Activated gamma-delta T cell treated with Interleukin-2 at 50 U/mL for 16 hours (primary cell): ENCODE measurements around the gene VSX2.
"Not testable (repeated sequence)": the region's sequence is repeated elsewhere in the genome, so short reads cannot be mapped to it uniquely, and the experiment has no call there.

Experiments
- DNase-seq: peaks from one replicate; pipeline ENCODE4 v3.0.0-alpha.2; 2020

Gene VSX2

GRCh38 chr14:74260525-74261233, 21.4 kb downstream of the VSX2 start:
- no peak for DNase-seq

DNA sequence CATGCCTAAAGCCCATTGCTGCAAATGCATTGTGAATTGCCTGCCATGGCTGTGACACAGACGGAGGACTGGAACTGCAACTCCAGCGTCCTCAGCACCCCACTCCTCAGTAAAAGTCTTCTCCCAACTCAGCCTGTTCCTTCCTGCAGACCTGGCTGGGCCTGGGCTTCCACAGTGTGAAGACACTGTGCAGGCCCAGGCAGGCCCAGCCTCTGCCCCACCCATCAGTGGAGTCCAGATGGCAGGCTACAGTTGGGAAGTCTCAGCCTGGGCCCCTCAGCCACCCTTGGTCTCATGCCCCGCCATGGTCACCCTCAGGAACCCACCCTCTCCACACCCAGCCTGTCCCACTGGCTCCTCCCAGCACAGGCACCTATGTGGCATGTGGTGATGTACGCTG, 22.0 kb downstream of the VSX2 start:
- DNase-seq, result no peak

- no peak for DNase-seq
Observed at GRCh38 chr14:74262076-74262475, 22.8 kb downstream of the VSX2 start.

DNA sequence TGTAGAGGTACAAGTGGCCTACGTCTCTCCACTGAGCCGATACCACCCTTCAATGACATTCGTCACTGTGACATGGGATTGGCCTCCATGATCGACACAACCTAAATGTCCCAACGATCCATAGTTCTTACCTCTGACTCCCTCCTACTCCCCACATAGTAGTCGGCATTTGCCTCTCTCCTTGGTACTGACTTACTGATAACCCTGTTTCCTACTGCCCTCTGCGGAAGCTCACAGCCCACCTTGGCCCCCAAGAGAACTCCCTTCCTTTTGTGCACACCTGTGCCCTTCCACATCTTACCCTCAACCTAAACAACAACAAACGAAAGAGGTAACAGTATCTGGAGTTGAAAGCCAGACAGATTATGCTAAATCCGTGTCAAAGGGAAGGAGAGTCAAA, 23.9 kb downstream of the VSX2 start:
- DNase-seq, result no peak

DNA sequence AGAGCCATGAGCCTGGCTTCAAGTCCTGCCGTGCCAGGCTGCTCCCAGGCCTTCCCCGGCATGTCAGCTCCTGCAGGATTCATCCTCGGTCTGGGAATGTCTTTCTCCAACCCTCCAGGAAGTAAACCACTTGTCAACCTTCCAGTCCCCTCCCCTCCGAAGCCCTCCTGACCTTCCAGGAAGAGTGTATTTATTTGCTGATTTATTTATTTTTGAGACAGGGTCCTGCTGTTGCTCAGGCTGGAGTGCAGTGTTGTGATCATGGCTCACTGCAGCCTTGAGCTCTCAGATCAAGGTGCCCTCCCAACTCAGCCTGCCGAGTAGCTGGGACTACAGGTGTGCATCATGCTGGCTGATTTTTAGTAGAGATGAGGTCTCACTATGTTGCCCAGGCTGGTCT, 24.7 kb downstream of the VSX2 start:
- DNase-seq, result no peak

DNA sequence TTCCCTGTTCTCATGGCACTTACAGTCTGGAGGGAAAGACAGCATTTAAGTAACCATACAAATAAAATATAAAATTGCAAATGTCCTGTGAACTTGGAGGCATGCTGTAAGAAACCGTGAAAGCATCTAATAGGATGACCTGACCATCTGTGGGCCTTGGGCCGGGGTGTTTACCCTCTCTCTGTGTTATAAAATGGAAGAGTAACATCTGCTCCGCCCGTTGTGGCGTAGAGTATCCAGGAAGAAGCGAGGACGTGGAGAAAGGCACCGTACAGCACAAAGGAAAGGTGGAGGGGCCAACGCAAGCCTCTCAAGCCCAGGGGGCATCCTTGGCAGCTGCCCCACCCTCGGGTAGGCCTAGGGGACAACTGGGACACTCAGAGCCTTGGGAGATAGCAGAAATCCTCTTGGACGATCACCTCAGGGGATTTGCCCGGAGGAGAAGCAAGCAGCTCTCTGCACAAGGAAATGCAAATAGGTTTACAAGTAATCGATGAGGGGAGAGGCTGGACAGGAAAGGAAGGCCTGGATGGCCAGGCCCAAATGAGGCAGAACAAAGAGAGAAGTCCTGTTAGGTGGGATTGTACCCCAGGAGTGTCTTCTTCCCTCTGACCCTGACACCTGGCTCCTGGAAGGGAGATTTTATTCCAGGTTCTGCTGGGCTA, 26.2 kb downstream of the VSX2 start:
- DNase-seq, result no peak

- no peak for DNase-seq
Observed at GRCh38 chr14:74267588-74267987, 28.3 kb downstream of the VSX2 start.

DNA sequence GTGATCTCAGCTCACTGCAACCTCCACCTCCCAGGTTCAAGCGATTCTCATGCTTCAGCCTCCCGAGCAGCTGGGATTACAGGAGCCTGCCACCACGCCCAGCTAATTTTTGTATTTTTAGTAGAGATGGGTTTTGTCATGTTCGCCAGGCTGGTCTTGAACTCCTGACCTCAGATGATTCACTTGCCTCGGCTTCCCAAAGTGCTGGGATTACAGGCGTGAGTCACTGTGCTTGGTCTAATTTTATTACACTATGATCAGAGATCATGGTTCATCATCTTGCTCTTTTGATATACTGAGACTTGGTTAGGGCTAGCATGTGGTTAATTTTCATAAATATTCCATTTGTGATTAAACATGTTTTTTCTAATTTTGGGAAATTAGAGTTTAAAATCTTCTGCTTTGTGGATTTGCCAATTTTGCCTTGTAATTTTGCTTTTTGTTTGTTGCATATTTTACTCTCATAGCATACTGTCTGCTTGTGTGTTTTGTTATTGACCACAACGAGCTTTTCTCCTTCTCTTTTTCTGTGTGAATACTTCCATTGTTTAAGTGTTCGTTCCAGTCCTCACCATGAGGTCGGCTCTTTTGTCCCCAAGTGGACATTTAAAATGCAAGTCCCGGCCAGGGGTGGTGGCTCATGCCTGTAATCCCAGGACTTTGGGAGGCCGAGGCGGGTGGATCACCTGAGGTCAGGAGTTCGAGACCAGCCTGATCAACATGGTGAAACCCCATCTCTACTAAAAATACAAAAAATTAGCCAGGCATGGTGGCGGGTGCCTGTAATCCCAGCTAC, 31.3 kb downstream of the VSX2 start:
- DNase-seq, result not testable (repeated sequence)

GRCh38 chr14:74271365-74271764, 32.1 kb downstream of the VSX2 start:
- no peak for DNase-seq

GRCh38 chr14:74275241-74275841, 36.1 kb downstream of the VSX2 start:
- no peak for DNase-seq

- DNase-seq, result no peak
Observed at GRCh38 chr14:74278080-74278479, 38.8 kb downstream of the VSX2 start.

DNA sequence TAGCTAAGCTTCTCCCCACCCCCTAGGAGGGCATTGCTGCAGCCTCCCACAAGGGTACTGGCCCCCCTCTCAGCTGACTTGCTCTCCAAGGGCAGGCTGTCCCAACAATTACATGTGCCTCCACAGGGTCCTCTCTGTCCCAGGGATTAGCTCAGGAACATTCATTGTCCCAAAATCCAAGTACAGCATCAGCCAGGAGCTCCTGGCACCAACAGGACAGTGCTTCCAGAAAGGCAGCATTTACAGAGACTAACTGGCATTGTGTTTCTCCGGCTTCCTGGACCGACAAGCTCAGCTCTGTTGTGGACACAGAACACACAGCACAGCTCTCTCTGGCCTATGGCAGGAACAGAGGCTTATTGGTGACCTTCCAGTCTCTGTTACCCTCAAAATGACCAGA, 41.8 kb downstream of the VSX2 start:
- DNase-seq, result no peak

- no peak for DNase-seq
Observed at GRCh38 chr14:74286736-74287135, 47.5 kb downstream of the VSX2 start.

- no peak for DNase-seq
Observed at GRCh38 chr14:74289801-74290200, 50.6 kb downstream of the VSX2 start.

DNA sequence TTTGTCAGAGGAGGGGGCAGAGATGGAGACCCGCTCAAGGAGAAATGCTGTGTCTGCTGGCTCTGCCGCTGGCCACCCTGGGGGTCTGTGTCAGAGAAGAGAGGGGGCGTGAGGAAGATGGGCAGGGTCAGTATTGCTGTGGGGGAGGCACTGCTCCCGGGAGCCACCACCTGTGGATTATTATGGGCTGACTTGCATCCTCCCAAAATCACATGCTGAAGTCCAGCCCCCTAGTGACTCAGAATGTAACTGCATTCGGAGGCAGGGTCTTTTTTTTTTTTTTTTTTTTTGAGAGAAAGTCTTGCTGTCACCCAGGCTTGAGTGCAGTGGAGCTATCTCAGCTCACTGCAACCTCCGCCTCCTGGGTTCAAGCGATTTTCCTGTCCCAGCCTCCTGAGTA, 51.2 kb downstream of the VSX2 start:
- no peak for DNase-seq

DNA sequence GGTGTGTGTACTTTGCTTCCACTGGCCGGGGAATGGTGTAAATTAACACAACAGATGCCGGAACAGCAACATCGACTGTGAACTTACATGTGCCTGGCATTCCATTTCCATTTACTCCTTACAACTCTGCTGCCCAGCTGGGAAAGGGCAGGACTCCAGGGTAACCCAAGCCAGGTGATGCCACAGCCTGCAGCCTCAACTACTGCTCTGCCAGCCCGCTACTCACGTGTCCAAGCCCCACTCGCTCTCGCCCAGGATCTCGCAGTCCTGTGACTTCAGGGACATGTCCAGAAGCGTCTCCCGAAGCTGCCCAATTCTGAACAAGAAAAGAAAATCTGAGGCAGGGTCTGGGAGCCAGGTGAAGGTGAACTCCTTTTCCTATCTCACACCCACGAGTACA, 52.8 kb downstream of the VSX2 start:
- DNase-seq, result no peak

DNA sequence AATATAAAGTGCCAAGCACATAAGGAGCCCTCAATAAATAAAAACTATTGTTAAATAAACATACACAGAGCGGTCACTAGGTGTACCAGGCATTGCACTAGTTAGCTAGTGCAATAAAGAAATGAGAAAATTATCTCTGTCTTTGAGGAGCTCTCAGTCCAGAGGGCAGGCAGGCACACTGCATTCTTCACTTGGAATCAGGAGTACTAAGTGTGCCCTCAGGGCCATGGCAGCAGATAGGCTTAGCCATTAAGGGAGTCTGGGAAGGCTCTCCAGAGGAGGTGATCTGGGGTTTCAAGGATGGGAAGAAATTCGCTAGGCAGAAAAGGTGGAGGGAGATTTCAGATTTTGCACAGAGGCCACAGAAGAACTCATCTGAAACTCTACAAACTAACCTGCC, 54.4 kb downstream of the VSX2 start:
- DNase-seq, result no peak

DNA sequence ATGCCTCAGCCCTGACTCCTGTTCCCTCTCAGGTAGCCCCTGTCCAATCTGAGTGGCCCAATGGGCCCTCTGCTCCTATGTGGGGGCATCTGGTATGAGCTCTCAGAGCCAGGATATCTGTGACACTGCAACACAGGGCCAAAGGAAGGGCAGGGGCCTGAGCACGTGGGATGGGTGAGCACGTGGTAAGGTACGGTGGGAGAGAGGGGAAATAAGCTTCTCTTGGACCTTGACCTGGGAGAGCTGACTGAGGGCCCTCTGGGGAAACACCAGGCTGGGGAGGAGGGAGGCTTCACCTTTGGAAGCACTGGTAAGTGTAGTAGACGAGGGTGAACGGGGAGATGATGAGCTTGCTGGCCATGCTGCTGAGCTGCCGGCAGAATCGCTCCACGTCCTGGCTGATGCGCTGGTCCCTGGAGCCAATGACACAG, 56.8 kb downstream of the VSX2 start:
- no peak for DNase-seq

GRCh38 chr14:74297986-74298385, 58.7 kb downstream of the VSX2 start:
- no peak for DNase-seq

DNA sequence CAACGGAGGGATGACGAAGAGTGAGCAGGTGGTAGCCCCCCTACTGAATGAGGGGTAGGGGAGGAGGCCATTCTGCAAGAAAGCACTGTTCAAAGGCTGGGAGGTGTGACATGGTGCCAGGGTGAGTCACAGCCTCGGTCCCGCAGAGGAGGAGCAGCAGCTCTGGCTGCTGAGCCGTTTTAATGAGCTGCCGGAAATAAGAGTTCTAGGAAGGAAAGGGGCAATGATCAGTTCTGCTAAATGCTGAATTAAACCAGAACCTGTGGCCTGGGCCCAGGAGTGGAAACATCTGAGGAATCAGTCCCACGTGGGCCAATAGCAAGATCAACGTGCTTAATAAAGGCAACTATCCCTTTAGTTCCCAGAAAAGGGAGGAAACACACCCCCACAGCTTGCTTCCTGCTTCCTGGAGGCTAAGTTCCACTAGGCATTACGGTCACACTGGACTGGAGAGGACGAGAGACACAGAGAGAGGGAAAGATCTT, 59.9 kb downstream of the VSX2 start:
- peak; percentile 53 for DNase-seq

DNA sequence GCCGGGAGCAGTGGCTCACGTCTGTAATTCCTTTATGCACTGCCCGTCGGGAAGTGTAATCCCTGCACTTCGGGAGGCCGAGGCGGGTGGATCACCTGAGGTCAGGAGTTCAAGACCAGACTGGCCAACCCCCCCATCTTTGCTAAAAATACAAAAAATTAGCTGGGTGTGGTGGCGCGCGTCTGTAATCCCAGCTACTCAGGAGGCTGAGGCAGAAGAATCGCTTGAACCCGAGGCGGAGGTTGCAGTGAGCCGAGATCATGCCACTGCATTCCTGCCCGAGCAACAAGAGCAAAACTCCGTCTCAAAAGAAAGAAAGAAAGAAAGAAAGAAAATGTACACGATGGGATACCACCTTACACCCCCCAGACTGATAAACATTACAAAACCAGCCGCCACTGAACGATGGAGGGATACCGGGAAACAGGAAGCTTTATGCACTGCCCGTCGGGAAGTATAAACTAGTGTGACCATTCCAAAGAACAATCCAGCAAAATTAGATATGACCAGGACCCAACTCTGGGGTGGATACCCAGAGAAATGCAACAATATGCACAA, 62.4 kb downstream of the VSX2 start:
- DNase-seq, result no peak

GRCh38 chr14:74302152-74302628, 62.9 kb downstream of the VSX2 start:
- peak; percentile 19 for DNase-seq
